Natural killer cell treated with Interleukin-12 subunit alpha and Interleukin-12 subunit beta and Interleukin-15 and Interleukin-18, amount 100 ng/mL, for 72 hours (primary cell): Measurements from ENCODE around the gene C9orf40. TPM values are rescaled to one million over a fixed set of nuclear protein-coding genes. Genes with fewer than 3 reads are reported as not detected.

Experiments used
- ATAC-seq, 2 donors: fragments of 150-1000 bp; cut with Tn5 transposase in 1 of 2; sonication (Bioruptor Pico), chemical (Tn5 transposase) in 1 of 2; 2 replicates each; pipeline ENCODE4 v1.10.0; 2021
- DNase-seq: peaks from one replicate; pipeline ENCODE4 v3.0.0; 2022; ENCODE audit warnings: low spot score
- H3K27ac Mint-ChIP-seq, 2 donors: 1 replicate in 1 of 2; 2 replicates in 1 of 2; pipeline ENCODE4 v1.8.0; 2022; ENCODE audit warnings: mixed read lengths in 2 of 2, mild to moderate bottlenecking in 1 of 2, moderate library complexity in 1 of 2
- H3K27me3 Mint-ChIP-seq, 2 donors: 1 replicate in 1 of 2; 2 replicates in 1 of 2; pipeline ENCODE4 v1.8.0; 2022; ENCODE audit warnings: mixed read lengths in 2 of 2
- H3K36me3 Mint-ChIP-seq: one replicate; pipeline ENCODE4 v1.8.0; 2022; ENCODE audit warnings: mixed read lengths
- H3K4me1 Mint-ChIP-seq, 2 donors: 1 replicate in 1 of 2; 2 replicates in 1 of 2; pipeline ENCODE4 v1.8.0; 2022; ENCODE audit warnings: low read depth in 2 of 2, mixed read lengths in 2 of 2, mild to moderate bottlenecking in 1 of 2
- H3K4me3 Mint-ChIP-seq: one replicate; pipeline ENCODE4 v1.8.0; 2022; ENCODE audit warnings: mixed read lengths
- H3K9me3 Mint-ChIP-seq: 2 replicates; pipeline ENCODE4 v1.8.0; 2022; ENCODE audit warnings: mixed read lengths
- total RNA-seq, 2 donors: library from RNA; stranded (reverse); gene quantifications; one replicate each; pipeline ENCODE4 v1.2.3, GENCODE V29; 2022

Gene C9orf40, protein sequence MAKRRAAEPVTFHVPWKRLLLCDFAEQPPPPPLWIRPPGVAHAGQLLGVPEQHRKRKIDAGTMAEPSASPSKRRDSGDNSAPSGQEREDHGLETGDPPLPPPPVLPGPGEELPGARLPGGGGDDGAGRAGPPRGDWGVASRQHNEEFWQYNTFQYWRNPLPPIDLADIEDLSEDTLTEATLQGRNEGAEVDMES
- 10 to 100 TPM; 11.6 to 15.1 TPM for total RNA-seq

DNA sequence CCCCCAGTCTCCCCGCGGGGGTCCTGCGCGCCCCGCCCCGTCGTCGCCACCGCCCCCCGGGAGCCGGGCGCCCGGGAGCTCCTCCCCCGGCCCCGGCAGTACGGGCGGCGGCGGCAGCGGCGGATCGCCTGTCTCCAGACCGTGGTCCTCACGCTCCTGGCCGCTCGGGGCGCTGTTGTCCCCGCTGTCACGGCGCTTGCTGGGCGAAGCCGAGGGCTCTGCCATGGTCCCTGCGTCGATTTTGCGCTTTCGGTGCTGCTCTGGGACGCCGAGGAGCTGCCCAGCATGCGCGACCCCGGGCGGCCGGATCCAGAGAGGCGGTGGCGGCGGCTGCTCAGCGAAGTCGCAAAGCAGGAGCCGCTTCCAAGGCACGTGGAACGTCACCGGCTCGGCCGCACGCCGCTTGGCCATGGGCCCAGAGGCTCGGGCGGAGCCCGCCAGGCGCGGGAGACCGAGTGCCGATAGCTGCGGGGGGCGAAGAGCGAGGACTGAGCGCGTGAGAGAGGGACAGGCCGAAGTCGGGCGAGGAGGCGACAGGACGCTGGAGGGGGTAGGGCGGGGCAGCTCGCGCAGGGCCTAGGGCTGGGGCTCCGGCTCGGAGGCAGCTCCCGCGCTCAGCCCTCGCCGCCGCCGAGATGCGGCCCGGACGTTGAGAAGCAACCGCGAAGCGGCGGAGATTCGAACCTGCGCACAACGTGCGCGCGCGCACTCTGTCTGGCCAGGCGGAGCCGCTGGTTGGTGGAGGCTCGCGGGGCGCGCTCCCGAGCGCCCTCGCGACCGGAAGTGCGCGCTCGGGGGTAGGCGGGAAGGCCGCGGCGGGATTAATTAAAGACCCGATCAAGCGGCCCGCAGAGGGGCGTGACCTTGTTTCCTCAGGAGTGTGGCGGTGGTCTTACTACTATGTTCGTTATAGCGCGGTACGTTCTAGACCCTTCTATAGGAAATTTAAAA lies at the start of gene C9orf40:
Gene C9orf40, minus strand, starts transcription at position 712 of the 951 bp plus-strand sequence. Its CDS starts 301 bp downstream, at position 411.
- H3K4me3 Mint-ChIP-seq = peak within 1 kb of the TSS; percentile 88
- peaks cover 26 to 33% of the 10 kb centered on the region in 2 donors for H3K4me1 Mint-ChIP-seq
- peak within 1 kb of the TSS; percentile 77 to 93 for H3K27ac Mint-ChIP-seq

DNA sequence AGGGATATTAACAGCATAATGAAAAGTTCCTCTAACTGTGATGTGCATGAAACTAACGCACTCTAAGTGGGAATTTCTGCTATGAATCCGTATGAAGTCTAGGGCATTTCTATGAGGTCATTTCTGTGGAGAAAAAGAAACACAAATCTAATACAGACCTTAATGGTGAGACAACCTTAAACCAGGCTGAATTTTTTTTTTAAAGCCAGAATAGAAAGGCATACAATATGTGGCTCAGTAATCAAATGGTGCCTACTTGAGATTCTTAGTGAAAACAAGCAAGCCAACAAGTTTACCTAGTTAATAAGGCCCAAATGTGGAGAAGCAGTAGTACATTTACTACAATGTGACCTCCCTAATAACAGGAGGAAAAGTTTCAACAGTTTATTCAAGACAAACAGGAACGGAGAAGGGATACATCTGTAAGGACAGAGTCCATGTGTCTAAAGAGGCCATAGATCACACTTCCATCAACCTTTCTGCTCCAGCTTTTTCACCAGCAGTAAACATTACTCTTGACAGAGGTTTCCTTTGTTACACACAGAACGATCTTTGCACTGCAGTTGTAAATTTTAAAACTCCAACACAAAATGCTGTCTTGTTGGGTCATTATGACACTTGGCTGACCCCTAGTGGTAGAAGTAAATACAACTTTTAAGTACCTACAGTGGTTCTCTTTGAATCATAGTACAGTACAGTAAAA lies 49.2 kb upstream of the C9orf40 start:
- peaks cover 11% of the 10 kb centered on the region for H3K36me3 Mint-ChIP-seq
- no peak overlapping the region for H3K4me3 Mint-ChIP-seq
- no peak overlapping the region for H3K27ac Mint-ChIP-seq
- peak; percentile 69 for DNase-seq
- H3K9me3 Mint-ChIP-seq = no peaks in the 10 kb centered on the region
- no peaks in the 10 kb centered on the region for H3K27me3 Mint-ChIP-seq
- H3K4me1 Mint-ChIP-seq = peaks cover 0 to 6% of the 10 kb centered on the region in 2 donors
- peak; percentile 74 to 81 for ATAC-seq

More for the DNA sequence above, at the start of gene C9orf40:
- H3K27me3 Mint-ChIP-seq = peaks cover 0 to 3% of the 10 kb centered on the region in 2 donors
- no peaks in the 10 kb centered on the region for H3K9me3 Mint-ChIP-seq
- ATAC-seq = peak; percentile 94 to 95
- DNase-seq = peak; percentile 91
- H3K36me3 Mint-ChIP-seq = peaks cover 7% of the 10 kb centered on the region

DNA sequence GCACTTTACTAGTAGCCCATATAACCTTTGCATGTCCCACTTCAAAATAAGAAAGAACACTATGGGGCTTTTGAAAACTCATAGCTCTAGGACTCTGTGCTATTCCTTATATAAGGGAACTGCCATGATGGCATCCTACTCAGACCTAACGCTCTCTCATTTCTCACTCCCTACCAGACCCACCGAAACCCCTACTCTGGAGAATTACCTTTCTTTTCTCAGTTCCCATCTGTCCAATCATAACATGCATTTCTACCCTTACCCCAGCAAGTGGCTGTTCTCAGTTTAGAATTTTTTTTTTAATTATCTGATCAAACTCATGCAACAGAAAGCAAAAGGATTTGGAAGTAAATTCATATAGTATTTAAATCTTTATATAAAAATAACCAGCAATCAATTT lies 48.1 kb upstream of the C9orf40 start:
- Mint-ChIP-seq H3K4me3 (no peak overlapping the region), H3K27ac (no peak overlapping the region), H3K27me3 (no peaks in the 10 kb centered on the region)

DNA sequence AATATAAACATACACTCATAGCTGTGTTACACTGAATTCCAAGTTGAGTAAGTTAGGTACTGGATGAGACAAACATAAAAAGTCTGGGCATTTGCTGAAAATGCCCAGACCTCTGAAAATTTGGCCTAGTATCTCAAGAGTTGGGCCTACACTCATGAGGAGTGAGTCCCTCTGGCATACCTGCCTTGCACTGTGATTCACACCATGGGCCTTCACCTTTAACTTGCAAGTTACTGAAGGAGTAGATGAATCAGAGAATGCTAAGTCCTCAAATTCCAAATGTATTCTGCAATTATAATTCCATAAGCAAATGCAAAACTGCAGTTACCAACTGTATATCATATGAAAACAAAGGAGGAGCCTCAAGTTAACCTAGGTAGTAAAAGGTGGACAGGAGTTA lies 32.3 kb upstream of the C9orf40 start:
- ATAC-seq (no peak), DNase-seq (no peak)
- Mint-ChIP-seq H3K27me3 (no peaks in the 10 kb centered on the region), H3K9me3 (no peaks in the 10 kb centered on the region), H3K4me3 (no peak overlapping the region), H3K36me3 (peaks cover 5% of the 10 kb centered on the region), H3K27ac (no peak overlapping the region), H3K4me1 (peaks cover 0 to 3% of the 10 kb centered on the region in 2 donors)

More for the DNA sequence above, 48.1 kb upstream of the C9orf40 start:
- Mint-ChIP-seq H3K9me3 (no peaks in the 10 kb centered on the region), H3K36me3 (peaks cover 11% of the 10 kb centered on the region), H3K4me1 (peaks cover 0 to 6% of the 10 kb centered on the region in 2 donors)
- ATAC-seq = no peak
- no peak for DNase-seq

DNA sequence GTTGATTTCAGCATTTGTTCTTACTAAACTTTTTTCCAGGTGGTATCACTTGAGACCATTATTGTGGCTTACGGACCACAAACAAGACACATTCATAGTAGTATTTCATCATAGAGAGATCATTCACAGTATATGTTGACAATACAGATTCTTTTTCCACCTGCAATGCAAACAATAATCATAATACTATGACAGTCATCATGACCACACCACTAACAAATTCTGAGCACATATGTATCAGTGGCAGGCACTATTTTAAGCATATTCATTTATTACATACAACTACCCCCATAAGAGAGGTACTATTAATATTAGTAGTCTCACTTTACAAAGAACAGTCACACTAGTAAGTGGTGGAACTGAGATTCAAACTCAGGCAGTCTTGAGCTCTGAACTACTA lies 31.0 kb upstream of the C9orf40 start:
- H3K36me3 Mint-ChIP-seq = peaks cover 5% of the 10 kb centered on the region
- H3K27me3 Mint-ChIP-seq = no peaks in the 10 kb centered on the region
- ATAC-seq (no peak), DNase-seq (no peak)
- H3K4me1 Mint-ChIP-seq = peaks cover 0 to 3% of the 10 kb centered on the region in 2 donors
- no peaks in the 10 kb centered on the region for H3K9me3 Mint-ChIP-seq
- no peak overlapping the region for H3K4me3 Mint-ChIP-seq
- H3K27ac Mint-ChIP-seq = no peak overlapping the region

DNA sequence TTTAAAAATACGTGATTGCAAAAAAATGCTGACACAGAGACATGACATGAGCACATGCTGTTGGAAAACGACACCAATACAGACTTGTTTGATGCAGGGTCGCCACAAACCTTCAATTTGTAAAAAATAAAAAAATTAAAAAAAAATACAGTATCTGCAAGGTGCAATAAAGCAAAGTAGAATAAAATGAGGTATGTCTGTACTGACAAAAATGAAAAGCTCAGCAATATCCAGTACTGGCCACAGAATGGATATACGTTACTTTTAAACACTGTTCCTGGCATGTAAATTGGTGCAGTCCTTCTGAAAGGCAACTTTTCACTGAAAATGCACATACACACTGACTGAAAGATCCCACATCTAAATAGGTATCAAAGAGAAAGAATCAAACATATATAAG lies 27.1 kb upstream of the C9orf40 start:
- DNase-seq (no peak), ATAC-seq (no peak)
- H3K4me3 Mint-ChIP-seq = no peak overlapping the region
- peaks cover under 1% of the 10 kb centered on the region for H3K36me3 Mint-ChIP-seq
- H3K27ac Mint-ChIP-seq = no peak overlapping the region
- H3K9me3 Mint-ChIP-seq = no peaks in the 10 kb centered on the region
- H3K4me1 Mint-ChIP-seq = no peaks in the 10 kb centered on the region
- H3K27me3 Mint-ChIP-seq = no peaks in the 10 kb centered on the region

DNA sequence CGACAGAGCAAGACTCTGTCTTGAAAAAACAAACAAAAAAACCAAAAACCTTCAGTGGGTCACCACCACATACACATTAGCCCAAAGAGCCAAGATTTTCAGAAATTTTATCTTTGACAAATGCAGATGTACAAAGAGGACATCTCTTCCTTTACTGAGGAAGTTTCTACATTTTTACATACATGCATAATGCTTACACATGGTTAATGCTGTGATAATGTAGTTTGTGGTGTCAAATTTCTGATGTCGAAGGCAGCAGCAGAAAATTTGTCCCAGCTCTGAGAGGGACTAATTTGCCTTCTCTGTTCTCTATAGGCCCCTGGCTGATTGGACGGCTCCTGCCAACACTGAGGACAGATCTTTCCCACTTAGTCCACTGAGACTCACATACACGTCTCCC lies 24.6 kb upstream of the C9orf40 start:
- H3K9me3 Mint-ChIP-seq = no peaks in the 10 kb centered on the region
- ATAC-seq = no peak
- no peak overlapping the region for H3K27ac Mint-ChIP-seq
- no peaks in the 10 kb centered on the region for H3K27me3 Mint-ChIP-seq
- peaks cover 4% of the 10 kb centered on the region for H3K36me3 Mint-ChIP-seq
- DNase-seq = no peak
- H3K4me1 Mint-ChIP-seq = peaks cover 0 to 3% of the 10 kb centered on the region in 2 donors
- no peak overlapping the region for H3K4me3 Mint-ChIP-seq

DNA sequence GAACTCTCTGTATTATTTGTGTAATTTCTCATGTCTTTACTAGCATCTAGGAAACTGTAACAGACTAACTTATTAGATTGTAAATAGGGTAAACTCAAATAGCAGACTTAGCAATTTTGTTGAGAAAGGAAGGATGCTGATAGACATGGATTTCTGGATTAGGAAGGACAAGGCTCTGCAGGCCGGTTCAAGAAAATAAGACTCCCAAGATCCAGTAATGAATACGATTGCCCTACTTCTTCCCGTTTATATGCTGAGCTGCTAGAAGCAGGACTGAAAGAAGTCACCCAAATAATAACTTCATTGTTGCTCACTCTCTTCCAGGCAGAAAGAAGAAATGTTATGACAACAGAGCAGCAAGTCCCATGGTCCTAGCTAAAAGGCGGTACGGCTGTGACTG lies 22.8 kb upstream of the C9orf40 start:
- no peak overlapping the region for H3K27ac Mint-ChIP-seq
- H3K9me3 Mint-ChIP-seq = no peaks in the 10 kb centered on the region
- H3K4me3 Mint-ChIP-seq = no peak overlapping the region
- peaks cover 0 to 3% of the 10 kb centered on the region in 2 donors for H3K4me1 Mint-ChIP-seq
- H3K27me3 Mint-ChIP-seq = no peaks in the 10 kb centered on the region
- no peak for DNase-seq
- ATAC-seq = no peak
- peaks cover 4% of the 10 kb centered on the region for H3K36me3 Mint-ChIP-seq

DNA sequence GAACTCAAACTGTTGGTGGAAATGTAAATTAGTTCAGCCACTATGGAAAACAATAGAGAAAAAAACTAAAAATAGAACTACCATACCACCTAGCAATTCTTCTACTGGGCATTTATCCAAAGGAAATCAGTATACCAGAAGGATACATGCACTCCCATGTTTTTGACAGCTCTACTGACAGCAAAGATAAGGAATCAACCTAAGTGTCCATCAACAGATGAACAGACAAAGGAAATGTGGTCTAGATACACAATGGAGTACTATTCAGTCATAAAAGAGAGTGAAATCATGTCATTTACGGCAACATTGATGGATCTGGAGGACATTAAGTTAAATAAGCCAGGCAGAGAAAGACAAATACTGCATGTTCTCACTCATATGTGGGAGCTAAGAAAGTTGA lies 21.8 kb upstream of the C9orf40 start:
- no peaks in the 10 kb centered on the region for H3K27me3 Mint-ChIP-seq
- H3K4me1 Mint-ChIP-seq = peaks cover 0 to 3% of the 10 kb centered on the region in 2 donors
- no peak overlapping the region for H3K4me3 Mint-ChIP-seq
- H3K27ac Mint-ChIP-seq = no peak overlapping the region
- peaks cover 4% of the 10 kb centered on the region for H3K36me3 Mint-ChIP-seq
- H3K9me3 Mint-ChIP-seq = no peaks in the 10 kb centered on the region
- DNase-seq (no peak), ATAC-seq (no peak)

DNA sequence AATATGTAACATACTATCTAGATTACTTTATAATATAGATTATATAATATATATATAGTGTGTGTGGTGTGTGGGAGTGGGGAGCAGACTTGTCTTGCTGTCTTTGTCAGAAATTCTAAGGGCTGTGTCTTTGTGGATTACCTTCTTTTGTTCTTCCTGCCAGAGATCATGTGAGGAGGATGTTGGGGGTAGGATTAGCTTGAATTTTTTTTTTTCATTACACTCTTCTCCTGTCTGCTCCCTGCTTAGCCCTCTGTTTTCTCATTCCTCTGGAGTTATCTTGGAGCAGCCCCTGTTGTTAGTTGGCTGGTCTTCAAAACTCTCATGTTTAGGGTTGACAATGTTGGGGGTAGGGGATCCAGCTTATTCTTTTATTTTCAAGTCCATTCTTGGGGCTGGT lies 21.0 kb upstream of the C9orf40 start:
- DNase-seq = no peak
- Mint-ChIP-seq H3K9me3 (no peaks in the 10 kb centered on the region), H3K36me3 (peaks cover 4% of the 10 kb centered on the region), H3K4me1 (peaks cover 0 to 3% of the 10 kb centered on the region in 2 donors), H3K27ac (no peak overlapping the region), H3K4me3 (no peak overlapping the region), H3K27me3 (no peaks in the 10 kb centered on the region)
- no peak for ATAC-seq

DNA sequence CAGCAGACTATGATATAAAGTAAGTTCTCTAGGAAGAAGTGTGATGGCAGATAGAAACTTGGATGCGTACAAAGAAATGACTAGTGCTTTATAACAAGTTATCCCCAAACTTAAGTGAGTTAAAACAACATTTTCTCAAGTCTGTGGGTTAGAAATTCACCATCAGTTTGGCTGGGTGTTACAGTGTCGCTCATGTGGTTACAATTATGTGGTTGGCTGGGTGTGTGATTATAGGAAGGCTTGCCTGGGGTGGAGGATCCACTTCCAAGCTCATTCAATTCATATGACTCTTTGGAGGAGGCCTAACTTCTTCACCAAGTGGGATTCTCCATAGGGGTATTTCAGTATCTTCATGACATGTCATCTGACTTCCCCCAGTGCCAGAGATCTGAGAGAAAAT lies 10.3 kb upstream of the C9orf40 start:
- no peak for DNase-seq
- H3K27me3 Mint-ChIP-seq = no peaks in the 10 kb centered on the region
- peaks cover 18 to 26% of the 10 kb centered on the region in 2 donors for H3K4me1 Mint-ChIP-seq
- ATAC-seq = peak; percentile 72 to 74
- H3K27ac Mint-ChIP-seq = peak overlapping the region; percentile 1 to 57
- peak overlapping the region; percentile 28 for H3K4me3 Mint-ChIP-seq
- H3K9me3 Mint-ChIP-seq = no peaks in the 10 kb centered on the region
- H3K36me3 Mint-ChIP-seq = peaks cover 6% of the 10 kb centered on the region

DNA sequence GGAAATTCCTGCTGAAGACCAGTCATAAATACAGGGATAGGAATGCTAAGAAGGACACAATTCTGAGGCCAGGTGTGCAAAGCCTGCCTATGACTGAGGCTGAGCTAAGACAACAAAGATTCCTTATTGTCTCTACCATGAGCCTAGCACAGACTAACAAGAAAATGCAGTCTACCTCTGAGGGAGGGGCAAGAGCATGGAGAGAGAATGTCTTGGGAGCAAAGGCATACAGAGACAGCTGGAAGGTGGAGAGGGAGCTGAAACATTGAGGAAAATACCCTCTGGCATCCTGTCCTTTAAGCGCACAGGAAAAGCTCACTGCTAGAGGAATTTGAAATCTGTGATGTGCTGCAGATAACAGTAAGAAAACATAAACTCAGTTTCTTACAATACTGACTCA lies 8.8 kb upstream of the C9orf40 start:
- H3K27ac Mint-ChIP-seq = peak overlapping the region; percentile 1 to 65
- H3K36me3 Mint-ChIP-seq = peaks cover 6% of the 10 kb centered on the region
- H3K9me3 Mint-ChIP-seq = no peaks in the 10 kb centered on the region

DNA sequence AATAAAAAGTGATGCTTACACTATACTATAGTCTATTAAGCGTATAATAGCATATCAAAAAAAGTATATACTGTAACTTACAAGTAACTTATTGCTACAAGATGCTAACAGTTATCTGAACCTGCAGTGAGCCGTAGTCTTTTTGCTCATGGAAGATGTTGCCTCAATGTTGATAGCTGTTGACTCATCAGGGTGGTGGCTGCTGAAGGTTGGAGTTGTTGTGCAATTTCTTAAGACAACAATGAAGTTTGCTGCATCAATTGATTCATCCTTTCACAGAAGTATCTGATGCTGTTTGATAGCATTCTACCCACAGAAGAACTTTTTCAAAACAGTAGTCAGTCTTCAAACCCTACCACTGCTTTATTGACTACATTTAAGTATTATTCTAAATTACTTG lies 7.8 kb upstream of the C9orf40 start:
- DNase-seq = no peak
- Mint-ChIP-seq H3K4me3 (no peak overlapping the region), H3K36me3 (peaks cover 6% of the 10 kb centered on the region), H3K27me3 (no peaks in the 10 kb centered on the region), H3K4me1 (peaks cover 22 to 23% of the 10 kb centered on the region in 2 donors), H3K27ac (peak overlapping the region; percentile 1 to 65), H3K9me3 (no peaks in the 10 kb centered on the region)
- peak; percentile 72 to 83 for ATAC-seq

More for the DNA sequence above, 8.8 kb upstream of the C9orf40 start:
- no peak overlapping the region for H3K4me3 Mint-ChIP-seq
- peaks cover 23 to 26% of the 10 kb centered on the region in 2 donors for H3K4me1 Mint-ChIP-seq
- DNase-seq (no peak), ATAC-seq (no peak)
- H3K27me3 Mint-ChIP-seq = no peaks in the 10 kb centered on the region
